GM19468 (cell line): ENCODE measurements around the gene PCDHGB5.

Experiments
- ATAC-seq: cut with Tn5 transposase; IDR thresholded peaks from one replicate; pipeline ENCODE4 v1.9.1; 2021; ENCODE audit warnings: mild to moderate bottlenecking, moderate library complexity, moderate number of reproducible peaks; ENCODE audit not compliant: unreplicated experiment; ENCODE audit errors: extremely low read depth

PCDHGB5 gene

DNA sequence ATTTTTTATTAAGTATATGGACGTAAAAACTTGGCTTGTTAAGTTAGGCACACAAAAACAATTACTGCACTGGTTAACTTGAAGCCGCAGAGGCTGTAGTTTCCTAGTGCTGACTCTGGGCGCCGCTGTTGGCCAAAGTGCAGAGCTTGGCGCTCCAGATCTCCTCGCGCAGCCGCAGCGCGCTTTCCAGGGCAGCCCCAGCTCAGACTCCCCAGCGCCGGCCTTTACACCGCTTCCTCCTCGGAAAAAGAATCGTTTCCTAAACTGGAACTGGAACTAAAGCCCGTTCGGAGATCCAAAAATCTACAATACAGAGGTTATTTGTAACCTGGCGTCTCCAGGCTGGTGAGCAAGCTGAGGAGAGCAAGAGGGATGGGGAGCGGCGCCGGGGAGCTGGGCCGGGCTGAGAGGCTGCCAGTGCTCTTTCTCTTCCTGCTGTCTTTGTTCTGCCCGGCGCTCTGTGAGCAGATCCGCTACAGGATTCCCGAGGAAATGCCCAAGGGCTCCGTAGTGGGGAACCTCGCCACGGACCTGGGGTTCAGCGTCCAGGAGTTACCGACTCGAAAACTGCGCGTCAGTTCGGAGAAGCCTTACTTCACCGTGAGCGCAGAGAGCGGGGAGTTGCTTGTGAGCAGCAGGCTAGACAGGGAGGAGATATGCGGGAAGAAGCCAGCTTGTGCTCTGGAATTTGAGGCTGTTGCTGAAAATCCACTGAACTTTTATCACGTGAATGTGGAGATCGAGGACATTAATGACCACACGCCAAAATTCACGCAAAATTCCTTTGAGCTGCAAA, at the start of gene PCDHGB5:
TSS of gene PCDHGB5 (plus strand) at position 192 of the 796 bp plus-strand sequence. CDS start at position 373, 181 bp downstream.
- peak; percentile 70 for ATAC-seq

DNA sequence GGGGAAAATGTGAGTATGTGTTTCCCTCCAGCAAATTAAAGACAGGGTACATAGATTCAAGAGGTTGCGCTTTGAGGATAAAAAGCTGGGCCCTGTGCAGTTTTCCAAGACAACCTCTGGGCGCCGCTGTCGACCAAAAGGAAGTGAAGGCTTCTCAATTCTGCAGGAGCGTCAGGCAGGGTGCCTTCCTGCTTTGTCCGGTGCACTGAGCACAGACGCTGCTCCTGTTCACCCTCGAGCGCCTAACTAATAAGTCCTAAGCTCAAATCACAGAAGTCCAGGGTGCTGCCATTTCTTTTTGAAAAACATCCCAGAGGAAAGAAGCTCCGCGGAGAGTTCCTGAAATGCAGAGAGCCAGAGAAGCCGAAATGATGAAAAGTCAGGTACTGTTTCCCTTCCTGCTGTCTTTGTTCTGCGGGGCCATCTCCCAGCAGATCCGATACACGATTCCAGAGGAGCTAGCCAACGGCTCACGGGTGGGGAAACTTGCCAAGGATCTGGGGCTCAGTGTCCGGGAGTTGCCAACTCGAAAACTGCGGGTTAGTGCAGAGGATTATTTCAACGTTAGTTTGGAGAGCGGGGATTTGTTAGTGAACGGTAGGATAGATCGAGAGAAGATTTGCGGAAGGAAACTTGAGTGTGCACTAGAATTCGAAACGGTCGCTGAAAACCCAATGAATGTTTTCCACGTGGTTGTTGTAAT, 47.7 kb upstream of the PCDHGB5 start, which contains the start of gene PCDHGB1:
TSS of gene PCDHGB1 (plus strand) at position 183 of the 703 bp plus-strand sequence. CDS start at position 345, 162 bp downstream.
- ATAC-seq: no peak

DNA sequence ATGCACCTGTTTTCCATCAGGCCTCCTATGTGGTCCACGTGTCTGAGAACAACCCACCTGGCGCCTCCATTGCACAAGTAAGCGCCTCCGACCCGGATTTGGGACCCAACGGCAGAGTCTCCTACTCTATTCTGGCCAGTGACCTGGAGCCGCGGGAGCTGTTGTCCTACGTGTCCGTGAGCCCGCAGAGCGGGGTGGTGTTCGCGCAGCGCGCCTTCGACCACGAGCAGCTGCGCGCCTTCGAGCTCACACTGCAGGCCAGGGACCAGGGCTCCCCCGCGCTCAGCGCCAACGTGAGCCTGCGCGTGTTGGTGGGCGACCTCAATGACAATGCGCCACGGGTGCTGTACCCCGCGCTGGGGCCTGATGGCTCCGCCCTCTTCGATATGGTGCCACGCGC, 46.2 kb upstream of the PCDHGB5 start:
- ATAC-seq: no peak

DNA sequence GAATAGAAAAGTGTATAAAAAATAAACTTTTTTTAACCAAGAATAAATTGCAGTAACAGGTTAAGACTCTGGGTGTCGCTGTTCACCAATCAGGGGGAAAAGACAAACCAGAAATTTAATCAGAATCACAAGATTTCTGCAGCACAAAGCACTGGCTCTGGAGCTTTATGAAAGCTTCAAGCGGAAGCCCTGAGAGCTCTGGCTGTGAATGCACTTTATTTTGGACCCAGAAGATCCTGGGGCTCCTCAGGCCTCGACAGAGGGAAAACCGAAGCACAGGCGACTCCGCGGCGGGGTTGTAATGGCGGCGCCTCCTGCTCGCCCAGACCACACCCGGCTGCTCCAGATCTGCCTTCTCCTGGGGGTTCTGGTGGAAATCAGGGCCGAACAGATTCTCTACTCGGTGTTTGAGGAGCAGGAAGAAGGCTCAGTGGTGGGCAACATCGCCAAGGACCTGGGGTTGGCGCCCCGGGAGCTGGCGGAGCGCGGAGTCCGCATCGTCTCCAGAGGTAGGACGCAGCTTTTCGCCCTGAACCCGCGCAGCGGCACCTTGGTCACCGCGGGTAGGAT, 42.8 kb upstream of the PCDHGB5 start, which contains the start of gene PCDHGA4:
TSS of gene PCDHGA4 (plus strand) at position 122 of the 570 bp plus-strand sequence. CDS start at position 209, 87 bp downstream.
- ATAC-seq: no peak

DNA sequence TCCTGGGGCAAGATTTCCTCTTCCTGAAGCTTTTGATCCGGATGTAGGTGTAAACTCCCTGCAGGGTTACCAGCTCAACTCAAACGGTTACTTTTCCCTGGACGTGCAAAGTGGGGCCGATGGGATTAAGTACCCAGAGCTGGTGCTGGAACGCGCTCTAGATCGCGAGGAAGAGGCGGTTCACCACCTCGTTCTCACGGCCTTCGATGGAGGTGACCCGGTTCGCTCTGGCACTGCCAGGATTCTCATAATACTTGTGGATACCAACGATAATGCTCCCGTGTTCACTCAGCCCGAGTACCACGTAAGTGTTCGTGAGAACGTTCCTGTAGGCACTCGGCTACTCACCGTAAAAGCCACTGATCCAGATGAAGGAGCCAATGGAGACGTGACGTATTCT, 42.1 kb upstream of the PCDHGB5 start:
- no peak for ATAC-seq

DNA sequence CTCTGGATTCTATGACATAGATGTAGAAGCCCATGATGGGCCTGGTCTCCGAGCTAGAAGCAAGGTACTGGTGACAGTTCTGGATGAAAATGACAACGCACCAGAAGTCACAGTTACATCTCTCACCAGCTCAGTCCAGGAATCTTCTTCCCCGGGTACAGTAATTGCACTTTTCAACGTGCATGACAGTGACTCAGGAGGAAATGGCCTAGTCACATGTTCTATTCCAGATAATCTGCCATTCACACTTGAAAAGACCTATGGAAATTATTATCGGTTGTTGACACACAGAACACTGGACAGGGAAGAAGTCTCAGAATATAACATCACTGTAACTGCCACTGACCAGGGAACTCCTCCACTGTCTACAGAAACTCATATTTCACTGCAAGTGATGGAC, 41.6 kb upstream of the PCDHGB5 start:
- no peak for ATAC-seq

DNA sequence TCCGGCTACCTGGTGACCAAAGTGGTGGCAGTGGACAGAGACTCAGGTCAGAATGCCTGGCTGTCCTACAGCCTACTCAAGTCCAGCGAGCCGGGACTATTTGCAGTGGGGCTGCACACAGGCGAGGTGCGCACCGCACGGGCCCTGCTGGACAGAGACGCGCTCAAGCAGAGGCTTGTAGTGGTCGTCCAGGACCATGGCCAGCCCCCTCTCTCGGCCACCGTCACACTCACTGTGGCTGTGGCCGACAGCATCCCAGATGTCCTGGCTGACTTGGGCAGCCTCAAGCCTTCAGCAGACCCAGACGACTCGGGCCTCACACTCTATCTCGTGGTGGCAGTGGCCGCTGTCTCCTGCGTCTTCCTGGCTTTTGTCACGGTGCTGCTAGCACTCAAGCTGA, 40.8 kb upstream of the PCDHGB5 start:
- no peak for ATAC-seq

DNA sequence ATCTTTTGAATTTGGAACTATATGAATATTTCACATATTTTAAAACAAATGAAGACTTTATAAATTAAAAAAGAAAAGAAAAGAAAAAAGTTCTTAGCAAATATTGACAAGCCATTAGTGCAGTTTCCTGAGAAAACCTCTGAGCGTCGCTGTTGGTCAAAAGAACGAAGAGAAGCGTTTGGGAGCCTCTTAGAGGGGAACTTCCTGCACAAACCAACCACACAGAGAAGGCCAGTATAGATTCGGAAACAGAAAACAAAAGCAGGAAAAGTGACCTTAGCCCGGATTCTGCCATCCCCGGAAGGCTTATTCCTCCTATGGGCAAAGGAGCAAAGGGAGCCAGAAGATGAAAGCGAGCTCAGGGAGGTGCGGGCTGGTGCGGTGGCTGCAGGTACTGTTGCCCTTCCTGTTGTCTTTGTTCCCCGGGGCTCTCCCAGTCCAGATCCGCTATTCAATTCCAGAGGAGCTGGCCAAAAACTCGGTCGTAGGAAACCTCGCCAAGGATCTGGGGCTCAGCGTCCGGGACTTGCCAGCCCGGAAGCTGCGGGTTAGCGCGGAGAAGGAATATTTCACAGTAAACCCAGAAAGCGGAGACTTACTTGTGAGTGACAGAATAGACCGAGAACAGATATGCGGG, 37.8 kb upstream of the PCDHGB5 start, which contains the start of gene PCDHGB2:
TSS of gene PCDHGB2 (plus strand) at position 205 of the 637 bp plus-strand sequence. CDS start at position 347, 142 bp downstream.
- no peak for ATAC-seq

DNA sequence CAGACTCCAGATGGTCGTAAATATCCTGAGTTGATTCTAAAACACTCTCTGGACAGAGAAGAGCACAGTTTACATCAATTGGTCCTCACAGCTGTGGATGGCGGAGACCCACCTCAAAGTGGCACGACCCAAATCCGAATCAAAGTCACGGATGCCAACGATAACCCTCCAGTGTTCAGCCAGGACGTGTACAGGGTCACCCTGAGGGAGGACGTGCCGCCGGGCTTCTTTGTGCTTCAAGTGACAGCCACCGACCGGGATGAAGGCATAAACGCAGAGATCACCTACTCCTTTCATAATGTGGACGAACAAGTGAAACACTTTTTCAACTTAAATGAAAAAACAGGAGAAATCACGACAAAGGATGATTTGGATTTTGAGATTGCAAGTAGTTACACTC, 37.1 kb upstream of the PCDHGB5 start:
- ATAC-seq: no peak

DNA sequence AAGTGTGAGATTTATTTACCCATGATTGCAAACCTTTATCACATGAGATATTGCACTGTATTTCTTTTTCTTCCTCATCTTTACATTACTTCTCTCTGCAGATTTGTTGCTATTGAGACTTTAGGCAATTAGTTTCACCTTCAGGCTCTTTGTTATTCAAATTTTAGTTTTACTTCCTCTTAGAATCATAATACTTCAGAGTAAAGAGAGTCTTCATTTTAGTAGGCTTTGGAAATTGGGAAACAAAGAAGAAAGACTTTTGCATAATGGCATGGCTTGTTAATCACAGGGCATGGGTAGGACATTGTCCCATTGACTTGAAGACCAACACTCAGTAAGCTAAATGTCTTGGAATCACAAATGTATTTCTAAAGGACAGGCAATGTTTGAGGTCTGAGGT, 35.0 kb upstream of the PCDHGB5 start:
- no peak for ATAC-seq

DNA sequence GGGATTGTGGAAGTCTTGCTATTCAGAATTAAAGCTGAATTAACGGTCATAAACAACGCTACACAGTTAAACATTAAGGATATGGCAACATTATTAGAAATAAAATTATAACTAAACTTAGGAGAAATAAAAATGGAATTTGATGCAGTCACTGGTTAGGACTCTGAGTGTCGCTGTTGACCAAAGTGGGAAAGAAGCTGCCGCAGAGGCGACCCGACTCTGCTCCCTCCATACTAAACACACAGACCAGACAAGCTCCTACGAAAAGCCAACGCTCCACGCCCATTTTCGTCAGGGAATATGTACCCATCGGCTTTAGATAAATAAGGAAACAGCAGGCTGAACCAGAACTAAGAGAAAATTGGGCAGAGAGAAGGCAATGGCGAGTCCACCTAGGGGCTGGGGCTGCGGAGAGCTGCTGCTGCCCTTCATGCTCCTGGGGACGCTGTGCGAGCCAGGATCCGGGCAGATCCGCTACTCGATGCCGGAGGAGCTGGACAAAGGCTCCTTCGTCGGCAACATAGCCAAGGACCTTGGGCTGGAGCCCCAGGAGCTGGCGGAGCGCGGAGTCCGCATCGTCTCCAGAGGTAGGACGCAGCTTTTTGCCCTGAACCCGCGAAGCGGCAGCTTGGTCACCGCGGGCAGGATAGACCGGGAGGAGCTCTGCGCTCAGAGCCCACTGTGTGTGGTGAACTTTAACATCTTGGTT, 33.6 kb upstream of the PCDHGB5 start, which contains the start of gene PCDHGA5:
TSS of gene PCDHGA5 (plus strand) at position 211 of the 709 bp plus-strand sequence. CDS start at position 380, 169 bp downstream.
- ATAC-seq: no peak

DNA sequence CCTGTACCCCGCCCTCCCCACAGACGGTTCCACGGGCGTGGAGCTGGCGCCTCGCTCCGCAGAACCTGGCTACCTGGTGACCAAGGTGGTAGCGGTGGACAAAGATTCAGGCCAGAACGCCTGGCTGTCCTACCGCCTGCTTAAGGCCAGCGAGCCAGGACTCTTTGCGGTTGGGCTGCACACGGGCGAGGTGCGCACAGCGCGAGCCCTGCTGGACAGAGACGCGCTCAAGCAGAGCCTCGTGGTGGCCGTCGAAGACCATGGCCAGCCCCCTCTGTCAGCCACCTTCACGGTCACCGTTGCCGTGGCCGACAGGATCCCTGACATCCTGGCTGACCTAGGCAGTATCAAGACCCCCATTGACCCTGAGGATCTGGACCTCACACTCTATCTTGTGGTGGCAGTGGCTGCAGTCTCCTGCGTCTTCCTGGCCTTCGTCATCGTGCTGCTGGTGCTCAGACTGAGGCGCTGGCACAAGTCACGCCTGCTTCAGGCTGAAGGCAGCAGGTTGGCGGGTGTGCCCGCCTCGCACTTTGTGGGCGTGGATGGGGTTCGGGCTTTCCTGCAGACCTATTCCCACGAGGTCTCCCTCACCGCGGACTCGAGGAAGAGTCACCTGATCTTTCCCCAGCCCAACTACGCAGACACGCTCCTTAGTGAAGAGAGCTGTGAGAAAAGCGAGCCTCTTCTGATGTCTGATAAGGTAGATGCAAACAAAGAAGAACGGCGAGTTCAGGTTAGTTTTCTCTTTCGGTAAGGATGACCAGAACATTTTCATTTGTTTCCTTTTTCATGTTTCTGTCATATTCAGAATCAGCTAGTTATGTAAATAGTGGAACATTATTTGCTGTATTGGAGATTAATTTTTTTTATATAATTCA, 31.5 kb upstream of the PCDHGB5 start:
- ATAC-seq: no peak

DNA sequence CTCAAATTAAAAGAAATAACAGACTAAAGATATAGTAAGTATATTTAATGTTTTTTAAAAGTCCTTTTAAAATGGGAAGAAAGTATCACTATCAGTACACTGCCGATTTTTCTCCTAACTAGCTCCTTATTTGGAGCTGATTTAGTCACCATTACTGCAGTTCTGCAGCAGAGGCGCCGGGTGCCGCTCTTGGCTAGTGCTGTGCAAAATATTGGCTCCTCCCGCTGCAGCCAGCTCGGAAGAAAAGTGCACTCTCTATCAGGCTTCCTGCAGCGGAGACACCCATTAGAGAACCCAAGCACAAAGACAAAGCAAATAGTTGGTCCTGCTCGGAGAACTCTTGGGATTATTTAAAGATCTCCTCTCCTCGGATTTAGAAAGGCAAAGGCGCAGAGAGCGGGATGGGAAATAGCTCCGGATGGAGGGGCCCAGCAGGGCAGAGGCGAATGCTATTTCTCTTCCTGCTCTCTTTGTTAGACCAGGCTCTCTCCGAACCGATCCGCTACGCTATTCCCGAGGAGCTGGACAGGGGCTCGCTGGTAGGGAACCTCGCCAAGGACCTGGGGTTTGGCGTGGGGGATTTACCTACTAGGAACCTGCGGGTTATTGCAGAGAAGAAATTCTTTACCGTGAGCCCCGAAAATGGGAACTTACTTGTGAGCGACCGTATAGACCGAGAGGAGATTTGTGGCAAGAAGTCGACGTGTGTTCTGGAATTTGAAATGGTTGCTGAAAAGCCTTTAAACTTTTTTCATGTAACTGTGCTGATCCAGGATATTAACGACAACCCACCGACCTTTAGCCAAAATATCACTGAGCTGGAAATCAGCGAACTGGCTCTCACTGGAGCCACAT, 27.5 kb upstream of the PCDHGB5 start, which contains the start of gene PCDHGB3:
TSS of gene PCDHGB3 (plus strand) at position 249 of the 855 bp plus-strand sequence. CDS start at position 402, 153 bp downstream.
- peak; percentile 90 for ATAC-seq

DNA sequence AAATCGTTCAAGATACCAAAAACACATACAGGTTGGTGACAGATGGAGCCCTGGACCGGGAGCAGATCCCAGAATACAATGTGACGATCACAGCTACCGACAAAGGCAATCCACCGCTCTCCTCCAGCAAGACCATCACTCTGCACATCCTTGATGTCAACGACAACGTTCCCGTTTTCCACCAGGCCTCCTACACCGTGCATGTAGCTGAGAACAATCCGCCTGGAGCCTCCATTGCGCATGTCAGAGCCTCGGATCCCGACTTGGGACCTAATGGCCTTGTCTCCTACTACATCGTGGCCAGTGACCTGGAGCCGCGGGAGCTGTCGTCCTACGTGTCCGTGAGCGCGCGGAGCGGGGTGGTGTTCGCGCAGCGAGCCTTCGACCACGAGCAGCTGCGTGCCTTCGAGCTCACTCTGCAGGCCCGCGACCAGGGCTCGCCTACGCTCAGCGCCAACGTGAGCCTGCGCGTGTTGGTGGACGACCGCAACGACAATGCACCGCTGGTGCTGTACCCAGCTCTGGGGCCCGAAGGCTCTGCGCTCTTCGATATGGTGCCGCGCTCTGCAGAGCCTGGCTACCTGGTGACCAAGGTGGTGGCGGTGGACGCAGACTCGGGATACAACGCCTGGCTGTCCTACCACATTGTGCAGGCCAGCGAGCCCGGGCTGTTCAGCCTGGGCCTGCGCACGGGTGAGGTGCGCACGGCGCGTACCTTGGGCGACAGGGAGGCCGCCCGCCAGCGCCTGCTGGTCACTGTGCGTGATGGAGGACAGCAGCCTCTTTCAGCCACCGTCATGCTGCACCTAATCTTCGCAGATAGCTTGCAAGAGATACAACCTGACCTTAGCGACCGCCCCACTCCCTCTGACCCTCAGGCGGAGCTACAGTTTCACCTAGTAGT, 25.9 kb upstream of the PCDHGB5 start:
- ATAC-seq: no peak

DNA sequence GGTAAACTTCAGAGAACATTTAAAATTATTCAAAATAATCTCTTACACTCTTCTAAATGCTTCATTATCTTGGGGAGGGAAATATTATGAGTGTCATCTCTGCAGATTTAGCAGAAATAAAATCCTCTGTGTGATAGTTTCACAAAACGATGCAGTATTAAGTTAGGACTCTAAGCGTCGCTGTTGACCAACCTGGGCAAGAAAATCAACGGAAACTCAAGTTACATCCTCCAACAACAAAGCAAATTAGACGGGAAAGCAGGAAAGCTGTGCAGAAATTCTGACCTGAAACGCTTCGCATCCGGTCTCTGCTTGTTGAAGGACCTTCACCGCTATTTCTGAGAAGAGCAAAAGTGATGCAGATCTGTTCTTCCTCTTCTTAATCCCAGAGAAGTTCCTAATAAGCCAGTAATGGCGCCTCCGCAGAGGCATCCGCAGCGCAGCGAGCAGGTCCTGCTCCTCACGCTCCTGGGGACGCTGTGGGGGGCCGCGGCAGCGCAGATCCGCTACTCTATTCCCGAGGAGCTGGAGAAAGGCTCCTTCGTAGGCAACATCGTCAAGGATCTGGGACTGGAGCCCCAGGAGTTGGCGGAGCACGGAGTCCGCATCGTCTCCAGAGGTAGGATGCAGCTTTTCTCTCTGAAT, 24.0 kb upstream of the PCDHGB5 start, which contains the start of gene PCDHGA6:
TSS of gene PCDHGA6 (plus strand) at position 219 of the 645 bp plus-strand sequence. CDS start at position 412, 193 bp downstream.
- ATAC-seq: no peak

DNA sequence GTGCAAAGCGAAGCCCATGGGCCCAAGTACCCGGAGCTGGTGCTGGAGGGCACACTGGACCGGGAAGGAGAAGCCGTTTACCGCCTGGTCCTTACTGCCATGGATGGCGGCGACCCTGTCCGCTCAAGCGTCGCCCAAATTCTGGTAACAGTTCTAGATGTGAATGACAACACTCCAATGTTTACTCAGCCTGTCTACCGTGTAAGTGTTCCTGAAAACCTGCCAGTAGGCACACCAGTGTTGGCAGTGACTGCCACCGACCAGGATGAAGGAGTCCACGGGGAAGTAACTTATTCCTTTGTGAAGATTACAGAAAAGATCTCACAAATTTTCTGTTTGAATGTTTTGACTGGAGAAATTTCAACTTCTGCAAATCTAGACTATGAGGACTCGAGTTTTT, 23.1 kb upstream of the PCDHGB5 start:
- no peak for ATAC-seq
